ENCODE measurements around the gene POLR1E.

DNA sequence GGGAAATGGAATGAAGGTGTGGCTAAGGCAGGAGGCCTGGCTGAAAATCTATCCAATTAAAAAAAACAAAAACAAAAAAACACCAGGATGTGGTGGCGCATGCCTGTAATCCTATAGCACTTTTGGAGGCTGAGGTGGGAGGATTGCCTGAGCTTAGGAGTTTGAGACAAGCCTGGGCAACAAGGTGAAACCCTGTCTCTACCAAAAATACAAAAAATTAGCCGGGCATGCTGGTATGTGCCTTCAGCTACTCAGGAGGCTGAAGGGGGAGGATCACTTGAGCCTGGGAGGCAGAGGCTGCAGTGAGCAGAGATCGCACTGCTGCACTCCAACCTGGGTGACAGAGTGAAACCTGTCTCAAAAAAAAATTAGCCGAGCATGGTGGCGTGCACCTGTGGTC lies 42.2 kb upstream of the POLR1E start:
- TF ChIP-seq, protein P1, sequence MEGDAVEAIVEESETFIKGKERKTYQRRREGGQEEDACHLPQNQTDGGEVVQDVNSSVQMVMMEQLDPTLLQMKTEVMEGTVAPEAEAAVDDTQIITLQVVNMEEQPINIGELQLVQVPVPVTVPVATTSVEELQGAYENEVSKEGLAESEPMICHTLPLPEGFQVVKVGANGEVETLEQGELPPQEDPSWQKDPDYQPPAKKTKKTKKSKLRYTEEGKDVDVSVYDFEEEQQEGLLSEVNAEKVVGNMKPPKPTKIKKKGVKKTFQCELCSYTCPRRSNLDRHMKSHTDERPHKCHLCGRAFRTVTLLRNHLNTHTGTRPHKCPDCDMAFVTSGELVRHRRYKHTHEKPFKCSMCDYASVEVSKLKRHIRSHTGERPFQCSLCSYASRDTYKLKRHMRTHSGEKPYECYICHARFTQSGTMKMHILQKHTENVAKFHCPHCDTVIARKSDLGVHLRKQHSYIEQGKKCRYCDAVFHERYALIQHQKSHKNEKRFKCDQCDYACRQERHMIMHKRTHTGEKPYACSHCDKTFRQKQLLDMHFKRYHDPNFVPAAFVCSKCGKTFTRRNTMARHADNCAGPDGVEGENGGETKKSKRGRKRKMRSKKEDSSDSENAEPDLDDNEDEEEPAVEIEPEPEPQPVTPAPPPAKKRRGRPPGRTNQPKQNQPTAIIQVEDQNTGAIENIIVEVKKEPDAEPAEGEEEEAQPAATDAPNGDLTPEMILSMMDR (IDR thresholded peaks at IDR 0.05) = no peak
- no peak for TF ChIP-seq POLR2A (IDR thresholded peaks at IDR 0.05)
